HG03469 (cell line): ENCODE measurements around the gene PPP4C.

ENCODE experiments used
- ATAC-seq: cut with Tn5 transposase; IDR thresholded peaks from one replicate; pipeline ENCODE4 v1.9.1; 2021; ENCODE audit warnings: mild to moderate bottlenecking, moderate library complexity, moderate number of reproducible peaks; ENCODE audit not compliant: unreplicated experiment

The PPP4C gene

GRCh38 chr16:30079480-30079879 lies 3.7 kb downstream of the PPP4C start:
- ATAC-seq: no peak

- ATAC-seq: no peak
Observed at GRCh38 chr16:30082545-30083090, 6.8 kb downstream of the PPP4C start.

DNA sequence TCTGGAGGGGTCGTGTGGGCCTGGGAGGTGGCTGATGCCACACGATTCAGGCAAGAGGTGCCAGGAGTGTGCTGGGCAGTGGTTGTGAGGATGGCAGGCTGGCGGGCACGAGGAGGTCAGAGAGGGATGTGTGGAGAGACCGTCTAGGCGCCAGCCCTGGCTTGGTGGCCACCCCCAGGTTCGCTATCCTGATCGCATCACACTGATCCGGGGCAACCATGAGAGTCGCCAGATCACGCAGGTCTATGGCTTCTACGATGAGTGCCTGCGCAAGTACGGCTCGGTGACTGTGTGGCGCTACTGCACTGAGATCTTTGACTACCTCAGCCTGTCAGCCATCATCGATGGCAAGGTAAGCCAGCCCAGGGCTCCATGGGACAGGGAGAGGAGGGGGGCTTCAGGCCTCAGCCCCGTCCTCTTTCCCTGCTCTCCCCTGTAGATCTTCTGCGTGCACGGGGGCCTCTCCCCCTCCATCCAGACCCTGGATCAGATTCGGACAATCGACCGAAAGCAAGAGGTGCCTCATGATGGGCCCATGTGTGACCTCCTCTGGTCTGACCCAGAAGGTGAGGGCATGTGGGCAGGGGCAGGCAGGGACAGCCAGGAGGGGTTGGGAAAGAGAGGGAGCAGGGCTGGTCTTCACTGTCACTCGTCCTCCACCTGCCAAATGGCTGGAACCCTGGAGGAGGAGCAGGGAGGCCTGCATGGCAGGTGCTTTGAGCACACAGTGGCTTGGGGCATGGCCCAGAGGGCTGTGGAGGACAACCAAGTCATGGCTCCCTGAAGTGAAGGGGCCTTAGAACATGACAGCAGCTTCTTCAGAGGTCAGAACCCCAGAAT lies 7.6 kb downstream of the PPP4C start:
- no peak for ATAC-seq

DNA sequence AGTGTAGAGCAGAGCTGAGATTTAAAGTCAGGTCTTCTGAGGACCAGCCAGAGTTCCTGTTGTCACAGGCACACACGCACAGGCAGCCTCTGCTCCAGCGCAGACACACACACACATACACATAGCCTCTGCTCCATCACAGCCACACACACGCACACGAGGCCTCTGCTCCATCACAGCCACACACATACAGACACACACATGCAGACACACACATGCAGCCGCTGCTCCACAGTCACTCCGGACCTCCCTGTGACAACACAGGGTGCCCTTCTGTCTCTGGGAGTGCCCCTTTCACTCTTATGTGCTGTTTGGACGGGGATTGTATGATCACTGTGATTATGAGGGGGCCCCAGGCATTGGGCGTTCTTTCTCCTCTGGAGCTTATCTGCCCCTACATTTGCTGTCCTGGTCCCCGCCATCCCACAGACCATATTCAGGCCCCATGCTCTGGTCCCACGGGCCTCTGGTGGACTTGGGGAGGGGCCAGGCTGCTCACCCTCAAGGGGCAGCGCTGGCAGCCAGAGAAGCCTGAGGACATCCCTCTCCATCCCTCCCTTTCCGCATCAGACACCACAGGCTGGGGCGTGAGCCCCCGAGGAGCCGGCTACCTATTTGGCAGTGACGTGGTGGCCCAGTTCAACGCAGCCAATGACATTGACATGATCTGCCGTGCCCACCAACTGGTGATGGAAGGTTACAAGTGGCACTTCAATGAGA lies 8.5 kb downstream of the PPP4C start:
- ATAC-seq: no peak

GRCh38 chr16:30084816-30085159 lies 9.0 kb downstream of the PPP4C start:
- no peak for ATAC-seq

GRCh38 chr16:30085247-30085646 lies 9.5 kb downstream of the PPP4C start:
- no peak for ATAC-seq

- no peak for ATAC-seq
Observed at GRCh38 chr16:30085820-30086219, 10.0 kb downstream of the PPP4C start.

DNA sequence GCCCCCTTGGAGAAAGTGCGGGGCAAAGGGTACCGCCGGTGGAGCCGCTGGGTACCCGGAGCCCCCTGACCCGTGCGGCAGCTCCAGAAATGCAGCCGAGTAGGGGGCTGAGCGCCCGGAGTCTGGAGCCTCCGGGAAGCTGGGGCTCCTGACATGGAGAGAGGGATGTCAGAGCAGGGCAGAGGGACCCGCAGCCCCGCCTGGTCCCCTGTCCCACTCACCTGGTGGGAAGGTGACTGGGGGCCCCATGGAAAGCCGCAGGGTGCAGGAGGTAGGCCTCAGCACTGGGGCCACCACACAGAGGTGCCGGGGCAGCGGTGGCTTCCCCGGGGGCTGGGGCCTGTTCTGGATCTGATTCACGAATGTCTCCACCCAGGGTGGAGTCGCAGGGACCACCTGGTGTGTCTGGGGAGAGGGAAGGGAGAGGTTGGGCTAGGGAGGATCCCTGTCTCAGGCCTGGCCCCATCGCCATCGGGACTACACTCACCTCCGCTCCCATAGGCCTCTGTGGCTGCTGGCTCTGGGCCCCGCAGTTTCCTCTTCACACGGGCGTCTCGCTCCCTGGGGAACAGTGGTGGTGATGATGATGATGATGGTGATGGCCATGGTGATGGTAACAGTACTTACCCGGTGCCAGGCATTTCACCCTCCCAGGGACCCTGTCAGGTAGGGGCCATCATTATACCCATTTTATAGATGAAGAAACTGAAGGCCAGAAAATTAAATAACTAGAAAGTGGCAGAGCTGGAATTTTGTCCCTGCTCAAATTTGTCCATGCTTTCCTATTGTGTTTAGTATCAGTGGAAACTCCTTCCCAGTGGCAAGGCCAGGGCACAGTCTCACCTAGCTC lies 10.7 kb downstream of the PPP4C start:
- ATAC-seq: no peak

GRCh38 chr16:30087181-30087898 lies 11.5 kb downstream of the PPP4C start:
- ATAC-seq: no peak

GRCh38 chr16:30088237-30088831 lies 12.5 kb downstream of the PPP4C start:
- ATAC-seq: no peak

DNA sequence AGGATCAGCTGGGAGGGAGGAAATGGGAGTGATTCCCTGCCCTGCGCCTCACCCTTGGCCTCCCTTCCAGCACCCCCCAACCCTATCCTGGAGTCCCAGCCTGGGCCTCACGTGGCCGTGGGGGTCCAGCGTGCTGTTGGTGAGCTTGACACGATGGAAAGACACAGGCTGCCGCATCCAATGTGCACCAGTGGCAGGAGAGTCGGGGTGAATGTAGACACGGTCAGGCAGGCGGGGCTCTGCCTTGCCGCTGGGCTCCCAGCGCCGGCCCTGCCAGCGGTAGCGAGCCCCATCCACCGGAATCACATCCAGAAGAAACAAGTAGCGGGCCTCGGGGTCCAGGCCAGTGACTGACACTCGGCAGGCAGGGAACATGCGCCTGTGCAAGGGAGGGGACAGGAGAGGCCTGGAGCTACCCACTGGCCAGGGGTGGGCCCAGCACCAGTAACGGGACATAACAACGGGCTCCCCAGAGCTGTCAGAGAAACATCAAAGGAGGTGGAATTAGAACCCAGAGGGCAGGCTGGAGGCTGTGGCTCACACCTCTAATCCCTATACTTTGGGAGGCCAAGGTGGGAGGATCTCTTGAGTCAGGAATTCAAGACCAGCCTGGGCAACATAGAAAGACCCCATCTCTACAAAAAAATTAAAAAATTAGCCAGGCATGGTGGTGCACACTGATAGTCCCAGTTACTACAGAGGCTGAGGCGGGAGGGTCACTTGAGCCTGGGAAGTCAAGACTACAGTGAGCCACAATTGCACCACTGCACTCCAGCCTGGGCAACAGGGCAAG lies 13.2 kb downstream of the PPP4C start:
- no peak for ATAC-seq

DNA sequence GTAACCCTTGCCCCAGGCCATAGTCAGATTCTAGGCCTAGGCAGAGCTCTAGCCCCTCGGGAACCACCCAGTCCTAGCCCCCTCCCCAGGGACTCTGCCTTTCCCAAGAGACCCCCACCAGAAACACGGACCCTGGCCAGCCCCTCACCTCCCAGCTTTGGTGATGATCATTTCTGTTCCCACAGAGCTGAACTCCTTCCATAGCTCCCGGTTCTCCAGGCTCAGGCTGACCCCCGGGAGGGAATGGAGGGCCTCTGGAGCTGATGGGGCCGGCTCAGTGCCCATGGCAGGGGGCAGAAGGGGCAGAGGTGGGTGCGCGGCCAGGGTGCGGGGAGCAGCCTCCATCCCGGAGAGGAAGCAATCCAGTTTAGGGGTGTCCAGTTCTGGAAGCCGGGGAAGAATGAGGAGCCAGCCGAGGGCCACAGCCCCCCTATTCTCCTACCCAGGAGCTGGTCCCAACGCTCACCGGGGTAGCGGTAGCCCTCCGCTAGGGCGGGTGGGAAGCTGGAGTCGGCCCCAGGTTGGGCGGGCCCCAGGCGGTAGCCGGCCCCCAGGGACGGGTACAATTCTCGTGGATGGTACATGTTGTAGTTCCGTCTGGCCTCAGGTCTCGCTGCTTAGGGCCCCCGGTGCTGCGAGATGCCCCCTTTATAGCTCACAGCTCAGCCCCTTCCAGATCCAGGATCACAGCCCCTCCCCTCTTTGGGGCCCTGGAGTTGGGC lies 15.0 kb downstream of the PPP4C start:
- no peak for ATAC-seq

DNA sequence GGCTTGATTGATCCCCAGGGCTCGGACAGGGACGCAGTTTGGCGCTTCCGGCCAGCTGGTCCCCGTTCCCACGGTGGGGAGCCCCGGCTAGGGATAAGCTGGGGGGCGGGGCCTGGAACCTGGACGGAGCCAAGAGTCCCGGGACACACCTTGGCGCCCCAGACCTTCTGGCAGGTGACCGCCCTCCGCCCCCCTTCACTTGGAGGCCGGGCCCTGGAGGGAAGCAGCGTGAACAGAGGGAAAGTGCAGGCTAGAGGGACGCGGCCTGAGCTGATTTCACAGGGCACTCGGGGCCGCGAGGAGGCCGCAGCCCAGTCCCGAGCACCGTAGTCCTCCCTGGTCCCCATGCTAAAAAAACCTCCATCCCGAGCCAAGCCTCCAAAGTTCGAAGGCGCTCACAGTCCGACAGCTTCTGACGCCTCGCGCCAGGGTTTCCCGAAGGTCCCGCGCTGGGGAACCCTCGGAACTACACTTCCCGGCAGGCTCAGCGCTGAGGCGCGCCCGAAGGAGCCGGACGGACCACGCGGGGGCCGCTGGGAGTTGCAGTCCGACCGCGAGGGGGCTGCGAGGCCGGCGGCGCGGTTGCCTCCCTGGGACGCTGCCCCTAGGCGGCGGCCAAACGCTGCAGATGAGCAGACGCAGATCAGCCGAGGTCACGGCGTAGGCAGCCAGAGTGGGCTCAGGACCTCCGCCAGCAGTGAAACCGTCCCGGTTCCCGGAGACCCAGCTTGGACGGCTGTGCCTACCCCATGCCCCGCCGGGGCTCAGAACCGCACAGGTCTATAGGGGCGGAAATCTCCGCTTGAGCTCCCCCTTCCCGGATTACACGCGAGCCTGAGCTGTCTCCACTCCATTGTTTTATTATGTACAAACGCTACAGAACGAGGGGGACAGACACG lies 15.9 kb downstream of the PPP4C start, which contains the start of gene TBX6:
TSS of gene TBX6 (minus strand) at position 451 of the 899 bp plus-strand sequence. CDS start 731 bp downstream, outside the sequence.
- ATAC-seq: peak; percentile 42

DNA sequence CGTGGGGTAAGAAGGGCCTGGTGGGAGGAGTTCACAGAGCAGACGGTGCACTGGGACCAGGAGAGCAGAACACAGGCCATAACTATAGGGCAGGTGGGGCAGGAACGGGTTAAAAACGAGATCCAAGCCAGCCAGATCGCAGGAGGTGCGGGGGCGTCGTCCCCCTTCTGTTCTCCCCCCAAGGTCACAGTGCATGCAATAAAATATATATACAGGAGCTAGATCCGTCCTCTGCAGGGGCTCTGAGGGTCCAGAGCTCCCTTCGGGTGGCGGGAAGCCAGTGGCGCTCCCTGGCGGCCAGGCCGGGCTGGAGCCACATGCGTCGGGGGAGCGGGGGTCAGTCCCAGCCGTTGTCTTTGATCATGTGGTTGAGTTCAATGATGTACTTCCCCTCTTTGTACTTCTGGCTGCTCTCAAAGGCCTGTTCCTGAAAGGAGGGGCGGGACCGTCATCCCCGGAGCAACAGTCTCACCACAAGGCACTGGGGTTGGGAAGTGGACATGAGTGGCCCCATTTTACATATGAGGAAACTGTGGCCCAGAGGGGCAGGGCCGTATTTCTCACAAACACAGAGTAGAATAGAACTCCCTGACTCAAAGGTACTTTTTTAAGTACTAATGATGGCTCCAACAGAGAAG lies 16.7 kb downstream of the PPP4C start:
- ATAC-seq: no peak

GRCh38 chr16:30094541-30095165 lies 18.9 kb downstream of the PPP4C start:
- ATAC-seq: no peak
